ENCODE measurements around the gene MEGF8.
A peak's percentile ranks its signal among the peaks of the same experiment; 100 is the strongest.

Gene MEGF8

GRCh38 chr19:42292042-42292960 lies 33.1 kb upstream of the MEGF8 start:
- Mint-ChIP-seq H3K4me1 (ENCODE audit: low read depth) (peaks cover 7% of the 10 kb centered on the region), H3K9me3 (ENCODE audit: low read depth) (no peaks in the 10 kb centered on the region), H3K4me3 (no peak overlapping the region), H3K36me3 (no peaks in the 10 kb centered on the region), H3K27me3 (no peaks in the 10 kb centered on the region), H3K27ac (no peak overlapping the region)

GRCh38 chr19:42292963-42293362 lies 32.5 kb upstream of the MEGF8 start:
- H3K4me1 Mint-ChIP-seq (ENCODE audit: low read depth) = peaks cover 7% of the 10 kb centered on the region
- H3K4me3 Mint-ChIP-seq = no peak overlapping the region
- no peaks in the 10 kb centered on the region for H3K9me3 Mint-ChIP-seq (ENCODE audit: low read depth)
- H3K27me3 Mint-ChIP-seq = no peaks in the 10 kb centered on the region
- no peak overlapping the region for H3K27ac Mint-ChIP-seq
- no peaks in the 10 kb centered on the region for H3K36me3 Mint-ChIP-seq

GRCh38 chr19:42293540-42293939 lies 31.9 kb upstream of the MEGF8 start:
- H3K36me3 Mint-ChIP-seq = no peaks in the 10 kb centered on the region
- no peaks in the 10 kb centered on the region for H3K9me3 Mint-ChIP-seq (ENCODE audit: low read depth)
- H3K4me3 Mint-ChIP-seq = no peak overlapping the region
- no peaks in the 10 kb centered on the region for H3K27me3 Mint-ChIP-seq
- H3K4me1 Mint-ChIP-seq (ENCODE audit: low read depth) = peaks cover 7% of the 10 kb centered on the region
- no peak overlapping the region for H3K27ac Mint-ChIP-seq

- Mint-ChIP-seq H3K4me1 (ENCODE audit: low read depth) (peaks cover 7% of the 10 kb centered on the region), H3K27ac (no peak overlapping the region), H3K36me3 (no peaks in the 10 kb centered on the region), H3K4me3 (no peak overlapping the region), H3K27me3 (no peaks in the 10 kb centered on the region), H3K9me3 (ENCODE audit: low read depth) (no peaks in the 10 kb centered on the region)
These were observed 31.5 kb upstream of the MEGF8 start for GRCh38 chr19:42293948-42294347.

- Mint-ChIP-seq H3K4me3 (no peak overlapping the region), H3K4me1 (ENCODE audit: low read depth) (peaks cover 7% of the 10 kb centered on the region), H3K9me3 (ENCODE audit: low read depth) (no peaks in the 10 kb centered on the region), H3K27me3 (no peaks in the 10 kb centered on the region), H3K27ac (no peak overlapping the region), H3K36me3 (no peaks in the 10 kb centered on the region)
These were observed 30.8 kb upstream of the MEGF8 start for GRCh38 chr19:42294471-42295137.

GRCh38 chr19:42295342-42295741 lies 30.1 kb upstream of the MEGF8 start:
- Mint-ChIP-seq H3K36me3 (no peaks in the 10 kb centered on the region), H3K9me3 (ENCODE audit: low read depth) (no peaks in the 10 kb centered on the region), H3K27ac (no peak overlapping the region), H3K4me3 (no peak overlapping the region), H3K4me1 (ENCODE audit: low read depth) (peaks cover 9% of the 10 kb centered on the region), H3K27me3 (no peaks in the 10 kb centered on the region)

GRCh38 chr19:42295831-42296525 lies 29.5 kb upstream of the MEGF8 start:
- no peaks in the 10 kb centered on the region for H3K27me3 Mint-ChIP-seq
- H3K9me3 Mint-ChIP-seq (ENCODE audit: low read depth) = no peaks in the 10 kb centered on the region
- H3K27ac Mint-ChIP-seq = no peak overlapping the region
- H3K36me3 Mint-ChIP-seq = no peaks in the 10 kb centered on the region
- H3K4me3 Mint-ChIP-seq = no peak overlapping the region
- peaks cover 9% of the 10 kb centered on the region for H3K4me1 Mint-ChIP-seq (ENCODE audit: low read depth)

GRCh38 chr19:42297039-42297438 lies 28.4 kb upstream of the MEGF8 start:
- H3K9me3 Mint-ChIP-seq (ENCODE audit: low read depth) = no peaks in the 10 kb centered on the region
- no peak overlapping the region for H3K4me3 Mint-ChIP-seq
- H3K36me3 Mint-ChIP-seq = no peaks in the 10 kb centered on the region
- H3K27ac Mint-ChIP-seq = no peak overlapping the region
- H3K27me3 Mint-ChIP-seq = no peaks in the 10 kb centered on the region
- H3K4me1 Mint-ChIP-seq (ENCODE audit: low read depth) = peaks cover 11% of the 10 kb centered on the region

GRCh38 chr19:42301646-42302203 lies 23.7 kb upstream of the MEGF8 start, which contains the start of gene PRR19:
Gene PRR19 (plus strand): TSS chr19:42302132. CDS start chr19:42309585, 7,453 bp downstream.
- no peaks in the 10 kb centered on the region for H3K36me3 Mint-ChIP-seq
- peak within 1 kb of the TSS; percentile 90 for H3K27ac Mint-ChIP-seq
- no peaks in the 10 kb centered on the region for H3K27me3 Mint-ChIP-seq
- H3K4me1 Mint-ChIP-seq (ENCODE audit: low read depth) = peaks cover 19% of the 10 kb centered on the region
- peak within 1 kb of the TSS; percentile 89 for H3K4me3 Mint-ChIP-seq
- no peaks in the 10 kb centered on the region for H3K9me3 Mint-ChIP-seq (ENCODE audit: low read depth)

- peaks cover 19% of the 10 kb centered on the region for H3K4me1 Mint-ChIP-seq (ENCODE audit: low read depth)
- no peaks in the 10 kb centered on the region for H3K9me3 Mint-ChIP-seq (ENCODE audit: low read depth)
- peak overlapping the region; percentile 90 for H3K27ac Mint-ChIP-seq
These were observed 22.4 kb upstream of the MEGF8 start for GRCh38 chr19:42303101-42303464.

GRCh38 chr19:42303876-42304275 lies 21.6 kb upstream of the MEGF8 start:
- Mint-ChIP-seq H3K4me3 (no peak overlapping the region), H3K36me3 (no peaks in the 10 kb centered on the region), H3K9me3 (ENCODE audit: low read depth) (no peaks in the 10 kb centered on the region), H3K27me3 (no peaks in the 10 kb centered on the region), H3K27ac (no peak overlapping the region), H3K4me1 (ENCODE audit: low read depth) (peaks cover 19% of the 10 kb centered on the region)

More at GRCh38 chr19:42303101-42303464, 22.4 kb upstream of the MEGF8 start:
- Mint-ChIP-seq H3K4me3 (peak overlapping the region; percentile 89), H3K36me3 (no peaks in the 10 kb centered on the region), H3K27me3 (no peaks in the 10 kb centered on the region)

GRCh38 chr19:42306646-42307045 lies 18.8 kb upstream of the MEGF8 start:
- Mint-ChIP-seq H3K4me1 (ENCODE audit: low read depth) (peaks cover 12% of the 10 kb centered on the region), H3K36me3 (no peaks in the 10 kb centered on the region), H3K9me3 (ENCODE audit: low read depth) (no peaks in the 10 kb centered on the region), H3K4me3 (no peak overlapping the region), H3K27me3 (peaks cover 4% of the 10 kb centered on the region), H3K27ac (no peak overlapping the region)

- Mint-ChIP-seq H3K27ac (no peak overlapping the region), H3K27me3 (peaks cover 11% of the 10 kb centered on the region), H3K36me3 (no peaks in the 10 kb centered on the region), H3K9me3 (ENCODE audit: low read depth) (no peaks in the 10 kb centered on the region), H3K4me3 (no peak overlapping the region), H3K4me1 (ENCODE audit: low read depth) (peaks cover 14% of the 10 kb centered on the region)
These were observed 15.7 kb upstream of the MEGF8 start for GRCh38 chr19:42309686-42310085.

- Mint-ChIP-seq H3K27me3 (peaks cover 13% of the 10 kb centered on the region), H3K27ac (no peak overlapping the region), H3K4me1 (ENCODE audit: low read depth) (peaks cover 14% of the 10 kb centered on the region), H3K4me3 (no peak overlapping the region), H3K9me3 (ENCODE audit: low read depth) (no peaks in the 10 kb centered on the region), H3K36me3 (no peaks in the 10 kb centered on the region)
These were observed 13.8 kb upstream of the MEGF8 start for GRCh38 chr19:42311657-42312056.

- Mint-ChIP-seq H3K27ac (no peak overlapping the region), H3K4me3 (peak overlapping the region; percentile 80), H3K36me3 (no peaks in the 10 kb centered on the region), H3K4me1 (ENCODE audit: low read depth) (peaks cover 19% of the 10 kb centered on the region), H3K27me3 (peaks cover 13% of the 10 kb centered on the region), H3K9me3 (ENCODE audit: low read depth) (no peaks in the 10 kb centered on the region)
These were observed 13.1 kb upstream of the MEGF8 start for GRCh38 chr19:42312370-42312769.
